ENCODE results near the gene TYMP. TPM values are rescaled to one million over a fixed set of nuclear protein-coding genes. Genes with fewer than 3 reads are reported as not detected.

TYMP gene
- total and polyA plus RNA-seq, 2 donors (not counting 1 experiment from before 2014, with no cell fraction given): 43.6 to 45.1 TPM

GRCh38 chr22:50524676-50525103 lies 5.1 kb downstream of the TYMP start:
- Histone ChIP-seq H3K79me2 (ENCODE audit: control insufficient read depth, insufficient read depth, low read length) (peaks cover 45% of the 10 kb centered on the region), H3K4me2 (replicated peaks; ENCODE audit: low read depth, low read length, poor library complexity, severe bottlenecking) (peak overlapping the region; percentile 98), H3K27ac (ENCODE audit: low read length in 2 of 2) (peak overlapping the region in 1 of 2 donors; percentile 83), H3K4me1 (ENCODE audit: control insufficient read depth in 2 of 2, insufficient read depth in 2 of 2, low read length in 2 of 2) (peaks cover 16 to 48% of the 10 kb centered on the region in 2 donors), H3K9ac (ENCODE audit: low read length) (peak overlapping the region; percentile 89), H4K20me1 (ENCODE audit: control insufficient read depth, insufficient read depth, low read length, poor library complexity, severe bottlenecking) (peaks cover 27% of the 10 kb centered on the region), H2AFZ (ENCODE audit: insufficient read depth, low read depth, low read length, poor library complexity, severe bottlenecking) (peak overlapping the region; percentile 78), H3K27me3 (replicated peaks in 1 of 4; ENCODE audit: control extremely low read depth in 1 of 4, control insufficient read depth in 3 of 4, insufficient read depth in 4 of 4, low read length in 3 of 4) (no peaks in the 10 kb centered on the region), H3K36me3 (replicated peaks in 1 of 2; ENCODE audit: control extremely low read depth in 1 of 2, control insufficient read depth in 1 of 2, extremely low read depth in 1 of 2, insufficient read depth in 2 of 2, low read length in 1 of 2) (peaks cover 0 to 31% of the 10 kb centered on the region in 2 experiments), H3K4me3 (ENCODE audit: control extremely low read depth in 1 of 5, extremely low read depth in 1 of 5, insufficient read depth in 1 of 5, low read depth in 2 of 5, low read length in 4 of 5) (peak overlapping the region; percentile 4 to 82 (median 69)), H3K9me3 (ENCODE audit: control extremely low read depth in 1 of 3, control insufficient read depth in 2 of 3, insufficient read depth in 1 of 3, low read length in 2 of 3) (peaks cover 0 to 7% (median 0%) of the 10 kb centered on the region in 3 donors)
- H3K9me3 Mint-ChIP-seq (ENCODE audit: insufficient read depth): no peaks in the 10 kb centered on the region
- intact Hi-C loops (cut with micrococcal nuclease): loop anchor here (1.0 to 5.0 kb wide), 5 partner anchors 16 to 279 kb away; partner anchors contain the start of genes CHKB, NCAPH2 and TUBGCP6
- H3K27ac Mint-ChIP-seq: peak overlapping the region; percentile 82
- ChIA-PET POLR2A (interaction anchor here (1.4 to 2.7 kb wide), 6 partner anchors 10 to 58 kb away, joined by 8 to 35 read pairs (median 14); partner anchors contain the start of genes CHKB, KLHDC7B, LMF2 and NCAPH2), CTCF (interaction anchor here (1.0 to 3.3 kb wide), 13 partner anchors 11 to 183 kb away, joined by 3 to 71 read pairs (median 11); partner anchors contain the start of genes ADM2, LMF2, MIOX and NCAPH2)
- TF ChIP-seq CTCF (IDR thresholded peaks at IDR 0.05) (no peak), EZH2 (IDR thresholded peaks at IDR 0.05; ENCODE audit: borderline replicate concordance, insufficient read depth, low read depth, low read length, poor library complexity, severe bottlenecking) (no peak)
- peaks cover 34% of the 10 kb centered on the region for H3K4me1 Mint-ChIP-seq
- WGBS (ENCODE audit: insufficient coverage): 9% methylated on average over 18 of the region's 19 CpGs
- DNase-seq (peak; percentile 40), ATAC-seq (ENCODE audit: low read depth) (no peak)
- peak overlapping the region; percentile 90 for H3K4me3 Mint-ChIP-seq
- no peaks in the 10 kb centered on the region for H3K27me3 Mint-ChIP-seq

All from B cell (primary cell).